Neural progenitor cell (in vitro differentiated cells): ENCODE data around the gene FGD6. TPM values are rescaled to one million over a fixed set of nuclear protein-coding genes. Genes with fewer than 3 reads are reported as not detected.
"Not testable (repeated sequence)": the region's sequence is repeated elsewhere in the genome, so short reads cannot be mapped to it uniquely, and the experiment has no call there.

Source experiments
- DNase-seq: peaks from one replicate; pipeline ENCODE4 v3.0.0-alpha.2; 2016; ENCODE audit warnings: low spot score
- H2AFZ ChIP-seq: fragments of 200-600 bp; sonication (generic); replicated peaks from 2 replicates; pipeline ENCODE4 v1.6.1; 2016; ENCODE audit warnings: antibody characterized with exemption
- H3F3A ChIP-seq: fragments of 200-600 bp; sonication (generic); 2 replicates; pipeline ENCODE4 v1.6.1; 2016; ENCODE audit warnings: antibody characterized with exemption, low read depth
- H3K27ac ChIP-seq: fragments of 200-600 bp; sonication (generic); 2 replicates; pipeline ENCODE4 v1.5.1; 2016; ENCODE audit warnings: mild to moderate bottlenecking
- H3K27me3 ChIP-seq: fragments of 200-600 bp; sonication (generic); 2 replicates; pipeline ENCODE4 v1.6.1; 2016; ENCODE audit warnings: mild to moderate bottlenecking, moderate library complexity
- H3K36me3 ChIP-seq: fragments of 200-600 bp; sonication (generic); 2 replicates; pipeline ENCODE4 v1.5.1; 2016
- H3K4me1 ChIP-seq: fragments of 200-600 bp; sonication (generic); 2 replicates; pipeline ENCODE4 v1.6.1; 2016; ENCODE audit warnings: mixed run types
- H3K4me2 ChIP-seq: fragments of 200-600 bp; sonication (generic); 2 replicates; pipeline ENCODE4 v1.6.1; 2016
- H3K4me3 ChIP-seq: fragments of 200-600 bp; sonication (generic); 2 replicates; pipeline ENCODE4 v1.5.1; 2016
- H3K79me2 ChIP-seq: fragments of 200-600 bp; sonication (generic); 2 replicates; pipeline ENCODE4 v1.6.1; 2016; ENCODE audit warnings: low read depth
- H3K9ac ChIP-seq: fragments of 200-600 bp; sonication (generic); 2 replicates; pipeline ENCODE4 v1.6.1; 2016
- H3K9me3 ChIP-seq: fragments of 200-600 bp; sonication (generic); 2 replicates; pipeline ENCODE4 v1.5.1; 2016; ENCODE audit warnings: low read depth
- H4K20me1 ChIP-seq: fragments of 200-600 bp; sonication (generic); 2 replicates; pipeline ENCODE4 v1.6.1; 2016; ENCODE audit warnings: low read depth
- H3K27ac Mint-ChIP-seq: 3 replicates; pipeline ENCODE4 v1.8.0; 2021; ENCODE audit warnings: mixed read lengths
- H3K27me3 Mint-ChIP-seq: 2 replicates; pipeline ENCODE4 v1.8.0; 2022; ENCODE audit warnings: low read depth, mild to moderate bottlenecking, inconsistent platforms, moderate library complexity, mixed read lengths; ENCODE audit not compliant: insufficient read depth
- H3K36me3 Mint-ChIP-seq: 3 replicates; pipeline ENCODE4 v1.8.0; 2021; ENCODE audit warnings: mixed read lengths
- H3K4me1 Mint-ChIP-seq: 3 replicates; pipeline ENCODE4 v1.8.0; 2021; ENCODE audit warnings: mixed read lengths
- H3K4me3 Mint-ChIP-seq: 3 replicates; pipeline ENCODE4 v1.8.0; 2021; ENCODE audit warnings: mild to moderate bottlenecking, moderate library complexity, mixed read lengths
- H3K9me3 Mint-ChIP-seq: 3 replicates; pipeline ENCODE4 v1.8.0; 2020; ENCODE audit warnings: mixed read lengths
- EZH2 ChIP-seq: fragments of 200-600 bp; sonication (generic); IDR thresholded peaks from 2 replicates; pipeline ENCODE4 v1.6.1; 2017; ENCODE audit warnings: antibody characterized with exemption, mild to moderate bottlenecking, moderate library complexity
- EZH2phosphoT487 ChIP-seq: fragments of 200-600 bp; sonication (generic); IDR thresholded peaks from 2 replicates; pipeline ENCODE4 v1.6.1; 2017; ENCODE audit warnings: antibody characterized with exemption
- total RNA-seq: library from RNA; depleted of rRNA; stranded (reverse); fragments of >200 nt; gene quantifications from 2 replicates; pipeline ENCODE4 v1.2.3, GENCODE V29; 2015; ENCODE audit warnings: low replicate concordance
- TF ChIP-seq, protein P1 (sequence below): fragments of 200-600 bp; sonication (generic); IDR thresholded peaks from 2 replicates; pipeline ENCODE4 v1.5.1; 2017; ENCODE audit warnings: antibody characterized with exemption, mild to moderate bottlenecking

The FGD6 gene
- total RNA-seq, 1 donor from 2014 or later = 32.0 TPM

- Mint-ChIP-seq H3K4me1 (peaks cover 4% of the 10 kb centered on the region), H3K27me3 (no peaks in the 10 kb centered on the region), H3K9me3 (peaks cover 3% of the 10 kb centered on the region), H3K36me3 (peaks cover 17% of the 10 kb centered on the region), H3K4me3 (no peak overlapping the region), H3K27ac (no peak overlapping the region)
- Histone ChIP-seq H2AFZ (no peak overlapping the region), H3K9ac (no peak overlapping the region), H3K9me3 (no peaks in the 10 kb centered on the region), H3K4me2 (no peak overlapping the region), H3K27me3 (no peaks in the 10 kb centered on the region), H3F3A (no peaks in the 10 kb centered on the region), H3K79me2 (peaks cover 100% of the 10 kb centered on the region), H3K4me3 (no peak overlapping the region), H3K4me1 (peaks cover 7% of the 10 kb centered on the region), H3K27ac (no peak overlapping the region), H4K20me1 (peaks cover 46% of the 10 kb centered on the region), H3K36me3 (peaks cover 7% of the 10 kb centered on the region)
- DNase-seq = no peak
- TF ChIP-seq EZH2 (no peak), EZH2phosphoT487 (no peak)
- TF ChIP-seq, protein P1, sequence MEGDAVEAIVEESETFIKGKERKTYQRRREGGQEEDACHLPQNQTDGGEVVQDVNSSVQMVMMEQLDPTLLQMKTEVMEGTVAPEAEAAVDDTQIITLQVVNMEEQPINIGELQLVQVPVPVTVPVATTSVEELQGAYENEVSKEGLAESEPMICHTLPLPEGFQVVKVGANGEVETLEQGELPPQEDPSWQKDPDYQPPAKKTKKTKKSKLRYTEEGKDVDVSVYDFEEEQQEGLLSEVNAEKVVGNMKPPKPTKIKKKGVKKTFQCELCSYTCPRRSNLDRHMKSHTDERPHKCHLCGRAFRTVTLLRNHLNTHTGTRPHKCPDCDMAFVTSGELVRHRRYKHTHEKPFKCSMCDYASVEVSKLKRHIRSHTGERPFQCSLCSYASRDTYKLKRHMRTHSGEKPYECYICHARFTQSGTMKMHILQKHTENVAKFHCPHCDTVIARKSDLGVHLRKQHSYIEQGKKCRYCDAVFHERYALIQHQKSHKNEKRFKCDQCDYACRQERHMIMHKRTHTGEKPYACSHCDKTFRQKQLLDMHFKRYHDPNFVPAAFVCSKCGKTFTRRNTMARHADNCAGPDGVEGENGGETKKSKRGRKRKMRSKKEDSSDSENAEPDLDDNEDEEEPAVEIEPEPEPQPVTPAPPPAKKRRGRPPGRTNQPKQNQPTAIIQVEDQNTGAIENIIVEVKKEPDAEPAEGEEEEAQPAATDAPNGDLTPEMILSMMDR = no peak
Measured at GRCh38 chr12:95244350-95244749, 27.1 kb upstream of the FGD6 start.

DNA sequence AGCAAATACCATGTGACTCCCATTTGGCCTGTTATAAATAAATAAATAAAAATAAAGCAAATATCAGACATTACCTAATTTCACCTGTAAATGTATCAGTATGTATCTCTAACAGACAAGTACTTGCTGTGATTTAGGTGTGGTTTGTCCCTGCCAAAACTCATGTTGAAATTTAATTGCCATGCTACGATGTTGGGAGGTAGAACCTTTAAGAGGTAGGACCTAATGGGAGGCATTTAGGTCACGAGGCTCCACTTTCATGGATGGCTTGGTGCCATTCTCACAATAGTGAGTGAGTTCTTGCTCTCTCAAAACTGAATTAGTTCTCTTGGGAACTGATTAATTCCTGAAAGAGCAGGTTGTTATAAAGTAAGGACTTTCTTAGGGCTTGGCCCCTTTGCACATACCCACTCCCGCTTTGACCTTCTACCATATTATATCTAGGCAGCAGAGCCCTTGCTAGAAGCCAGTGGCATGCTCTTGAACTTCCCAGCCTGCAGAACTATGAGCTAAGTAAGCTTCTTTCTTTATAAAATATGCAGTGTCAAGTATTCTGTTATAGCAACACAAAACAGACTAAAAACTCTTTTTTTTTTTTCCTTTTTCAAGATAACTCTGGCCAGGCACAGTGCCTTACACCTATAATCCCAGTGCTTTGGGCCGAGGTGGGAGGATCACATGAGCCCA, 26.4 kb upstream of the FGD6 start:
- no peak for DNase-seq
- Mint-ChIP-seq H3K27ac (no peak overlapping the region), H3K27me3 (no peaks in the 10 kb centered on the region), H3K4me3 (no peak overlapping the region), H3K36me3 (peaks cover 21% of the 10 kb centered on the region), H3K9me3 (peaks cover 4% of the 10 kb centered on the region), H3K4me1 (no peaks in the 10 kb centered on the region)
- no peak overlapping the region for H3K27ac ChIP-seq
- no peak overlapping the region for H3K4me3 ChIP-seq
- H3K4me1 ChIP-seq = no peaks in the 10 kb centered on the region
- H3K9me3 ChIP-seq = no peaks in the 10 kb centered on the region
- no peak for TF ChIP-seq EZH2phosphoT487
- TF ChIP-seq, protein P1 = no peak
- TF ChIP-seq EZH2 = no peak
- H3K36me3 ChIP-seq = peaks cover 7% of the 10 kb centered on the region
- H3K4me2 ChIP-seq = no peak overlapping the region
- H3K9ac ChIP-seq = no peak overlapping the region
- no peaks in the 10 kb centered on the region for H3F3A ChIP-seq
- peaks cover 100% of the 10 kb centered on the region for H3K79me2 ChIP-seq
- no peak overlapping the region for H2AFZ ChIP-seq
- H3K27me3 ChIP-seq = no peaks in the 10 kb centered on the region
- peaks cover 43% of the 10 kb centered on the region for H4K20me1 ChIP-seq

DNA sequence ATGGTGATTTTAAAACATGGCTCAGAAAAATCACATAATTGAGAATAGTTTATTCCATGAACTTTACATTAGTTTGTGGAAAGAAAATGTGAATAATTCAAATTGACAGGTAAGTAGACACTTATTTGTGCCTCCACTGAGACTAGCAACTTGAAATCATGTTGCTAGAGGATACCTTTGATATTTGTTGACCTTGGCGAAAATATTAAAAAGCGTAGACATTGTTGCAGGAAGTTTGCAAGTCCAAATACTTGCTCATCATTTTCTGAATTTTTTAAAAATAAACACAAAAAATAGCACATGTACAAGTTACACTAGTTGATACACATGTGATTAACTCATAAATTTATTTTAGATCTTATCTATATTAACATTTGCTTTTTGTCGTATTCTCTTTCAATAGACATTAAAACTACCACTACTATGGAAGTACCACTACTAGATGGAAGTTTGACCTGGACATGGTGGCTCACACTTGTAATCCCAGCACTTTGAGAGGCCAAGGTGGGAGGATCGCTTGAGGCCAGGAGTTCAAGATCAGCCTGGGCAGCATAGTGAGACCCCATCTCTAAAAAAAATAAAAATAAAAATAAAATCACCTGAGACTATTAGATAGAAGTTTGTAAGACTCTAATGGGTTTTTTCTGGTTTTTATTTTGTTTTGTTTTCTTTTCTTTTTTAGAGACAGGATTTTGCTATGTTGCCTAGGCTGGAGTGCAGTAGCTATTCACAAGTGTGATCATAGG, 24.7 kb upstream of the FGD6 start:
- no peak overlapping the region for H3K27ac Mint-ChIP-seq
- DNase-seq = no peak
- Histone ChIP-seq H3K9me3 (no peaks in the 10 kb centered on the region), H3K27me3 (no peaks in the 10 kb centered on the region), H3K27ac (no peak overlapping the region), H3K79me2 (peaks cover 100% of the 10 kb centered on the region), H3F3A (no peaks in the 10 kb centered on the region), H4K20me1 (peaks cover 31% of the 10 kb centered on the region), H3K4me1 (no peaks in the 10 kb centered on the region), H2AFZ (no peak overlapping the region), H3K4me3 (no peak overlapping the region), H3K9ac (no peak overlapping the region), H3K36me3 (peaks cover 7% of the 10 kb centered on the region), H3K4me2 (no peak overlapping the region)
- TF ChIP-seq EZH2 (no peak), EZH2phosphoT487 (no peak)
- TF ChIP-seq, protein P1 = no peak
- no peaks in the 10 kb centered on the region for H3K4me1 Mint-ChIP-seq
- no peak overlapping the region for H3K4me3 Mint-ChIP-seq
- H3K9me3 Mint-ChIP-seq = peaks cover 15% of the 10 kb centered on the region
- H3K27me3 Mint-ChIP-seq = no peaks in the 10 kb centered on the region
- H3K36me3 Mint-ChIP-seq = peaks cover 30% of the 10 kb centered on the region

DNA sequence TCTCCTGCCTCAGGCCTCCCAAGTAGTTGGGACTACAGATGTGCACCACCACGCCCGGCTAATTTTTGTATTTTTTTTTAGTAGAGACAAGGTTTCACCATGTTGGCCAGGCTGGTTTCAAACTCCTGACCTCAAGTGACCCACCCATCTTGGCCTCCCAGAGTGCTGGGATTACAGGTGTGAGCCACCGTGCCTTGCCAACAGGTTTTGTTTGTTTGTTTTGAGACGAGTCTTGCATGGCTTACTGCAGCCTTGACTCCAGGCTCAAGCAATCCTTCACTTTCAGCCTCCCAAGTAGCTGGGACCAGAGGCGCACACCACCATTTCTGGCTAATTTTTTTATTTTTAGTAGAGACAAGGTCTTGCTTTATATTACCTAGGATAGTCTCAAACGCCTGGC, 23.9 kb upstream of the FGD6 start:
- not testable (repeated sequence) for H3K4me2 ChIP-seq, H3K4me1 ChIP-seq, H2AFZ ChIP-seq, H3K9ac ChIP-seq, H3K27ac Mint-ChIP-seq, H3K27me3 Mint-ChIP-seq, H3K4me1 Mint-ChIP-seq, H3K27ac ChIP-seq, H3K9me3 ChIP-seq, H3K4me3 Mint-ChIP-seq, H3K4me3 ChIP-seq, H3K36me3 ChIP-seq, H3K27me3 ChIP-seq, DNase-seq, H3F3A ChIP-seq
- Mint-ChIP-seq H3K36me3 (peaks cover 37% of the 10 kb centered on the region), H3K9me3 (peaks cover 22% of the 10 kb centered on the region)
- Histone ChIP-seq H4K20me1 (peaks cover 30% of the 10 kb centered on the region), H3K79me2 (peaks cover 100% of the 10 kb centered on the region)
